Activated CD4-positive, alpha-beta T cell treated with anti-CD3 and anti-CD28 coated beads, Interleukin-2, amount 50 U/mL, for 4 hours (primary cell): ENCODE measurements around the gene NDST4.

Experiments used
- DNase-seq, 2 experiments: peaks; one replicate each; pipeline ENCODE4 v3.0.0-alpha.2; 2020

Gene NDST4

GRCh38 chr4:115113506-115114106, at the start of gene NDST4:
TSS of gene NDST4 (minus strand) at chr4:115113620. CDS start at chr4:115077036, 36,584 bp downstream.
- no peak for DNase-seq

GRCh38 chr4:115159141-115159540, 45.7 kb upstream of the NDST4 start:
- no peak for DNase-seq

GRCh38 chr4:115158296-115158695, 44.9 kb upstream of the NDST4 start:
- no peak for DNase-seq

- no peak for DNase-seq
These were observed 41.4 kb upstream of the NDST4 start for GRCh38 chr4:115154826-115155225.

- DNase-seq: no peak
These were observed 39.5 kb upstream of the NDST4 start for GRCh38 chr4:115152965-115153364.

- DNase-seq: no peak
These were observed 38.7 kb upstream of the NDST4 start for GRCh38 chr4:115152081-115152480.

GRCh38 chr4:115149106-115149505, 35.7 kb upstream of the NDST4 start:
- DNase-seq: no peak

GRCh38 chr4:115145393-115146160, 32.2 kb upstream of the NDST4 start:
- DNase-seq: no peak

- DNase-seq: no peak
These were observed 14.6 kb upstream of the NDST4 start for GRCh38 chr4:115128037-115128436.

- no peak for DNase-seq
These were observed 13.1 kb upstream of the NDST4 start for GRCh38 chr4:115126491-115126890.

- DNase-seq: no peak
These were observed 8.1 kb upstream of the NDST4 start for GRCh38 chr4:115121351-115122043.

GRCh38 chr4:115119804-115120352, 6.5 kb upstream of the NDST4 start:
- no peak for DNase-seq

- DNase-seq: no peak
These were observed 4.2 kb upstream of the NDST4 start for GRCh38 chr4:115117651-115118050.

GRCh38 chr4:115110191-115111181, 2.9 kb downstream of the NDST4 start:
- DNase-seq: no peak

GRCh38 chr4:115108850-115109249, 4.6 kb downstream of the NDST4 start:
- no peak for DNase-seq

GRCh38 chr4:115107411-115107810, 6.0 kb downstream of the NDST4 start:
- no peak for DNase-seq

- no peak for DNase-seq
These were observed 11.7 kb downstream of the NDST4 start for GRCh38 chr4:115101675-115102074.

- DNase-seq: no peak
These were observed 22.8 kb downstream of the NDST4 start for GRCh38 chr4:115090483-115091075.

GRCh38 chr4:115082633-115083032, 30.8 kb downstream of the NDST4 start:
- DNase-seq: no peak

- DNase-seq: no peak
These were observed 36.7 kb downstream of the NDST4 start for GRCh38 chr4:115076691-115077090.

- DNase-seq: no peak
These were observed 54.9 kb downstream of the NDST4 start for GRCh38 chr4:115058533-115058932.

- DNase-seq: no peak
These were observed 58.6 kb downstream of the NDST4 start for GRCh38 chr4:115054836-115055235.
